HepG2 (cell line): ENCODE measurements around the gene LDAF1. TPM values are rescaled to one million over a fixed set of nuclear protein-coding genes. Genes with fewer than 3 reads are reported as not detected.
A peak's percentile ranks its signal among the peaks of the same experiment; 100 is the strongest.
"Not testable (repeated sequence)": the region's sequence is repeated elsewhere in the genome, so short reads cannot be mapped to it uniquely, and the experiment has no call there.

Source experiments
- ATAC-seq: fragments of 200-7000 bp; cut with Tn5 transposase; 3 replicates; pipeline ENCODE4 v1.9.1; 2020; ENCODE audit warnings: mild to moderate bottlenecking, moderate library complexity
- BruUV-seq: library from RNA; stranded (reverse); fragments of 400-500 nt; replicated peaks from 2 replicates; lab custom pipeline; 2021; lab: Mats Ljungman, UMichigan
- CTCF ChIA-PET: fragments of 300-600 bp; formaldehyde crosslinking; extraction: SDS; loops from one replicate; lab custom pipeline; 2021; ENCODE audit warnings: low total read pairs, inconsistent platforms, low intra/inter-chr PET ratio; lab: Yijun Ruan, JAX
- POLR2A ChIA-PET: fragments of 350-600 bp; sonication (Branson Sonifier 250); formaldehyde crosslinking; loops from one replicate; lab custom pipeline; 2020; ENCODE audit warnings: antibody characterized with exemption, inconsistent platforms; lab: Yijun Ruan, JAX
- DNase-seq: peaks from one replicate; pipeline ENCODE4 v3.0.0-alpha.2; 2015; ENCODE audit warnings: low spot score
- FAIRE-seq: peaks from 3 replicates; lab custom pipeline; 2011; peaks lifted over from hg19 to GRCh38; lab: Jason Lieb, UNC
- H2AFZ ChIP-seq: one replicate; pipeline ENCODE4 v1.6.1; 2011; ENCODE audit warnings: low read length, inconsistent platforms
- H3K27ac ChIP-seq: fragments of 300-600 bp; 3 replicates; pipeline ENCODE4 v1.8.0; 2011; ENCODE audit warnings: mixed run types, mild to moderate bottlenecking, mixed read lengths, low read length, inconsistent platforms; ENCODE audit not compliant: insufficient read depth; ENCODE audit errors: extremely low read length
- H3K27me3 ChIP-seq, 2 experiments: fragments of 200-600 bp in 1 of 2; 2 replicates in 1 of 2; 3 replicates in 1 of 2; pipeline versions ENCODE4 v1.6.0 to v1.8.0; 2011; ENCODE audit warnings: low read length in 2 of 2, mild to moderate bottlenecking in 2 of 2, moderate library complexity in 2 of 2, inconsistent platforms in 1 of 2; ENCODE audit not compliant: insufficient read depth in 2 of 2, control insufficient read depth in 1 of 2
- H3K36me3 ChIP-seq, 2 experiments: fragments of 200-600 bp in 1 of 2; replicated peaks in 1 of 2; 2 replicates in 1 of 2; 3 replicates in 1 of 2; pipeline versions ENCODE4 v1.5.1 to v1.8.0; 2011; ENCODE audit warnings: low read length in 2 of 2, inconsistent platforms in 1 of 2; ENCODE audit not compliant: insufficient read depth in 2 of 2, control insufficient read depth in 1 of 2
- H3K4me1 ChIP-seq: 2 replicates; pipeline ENCODE4 v1.5.1; 2012; ENCODE audit warnings: low read length, inconsistent platforms; ENCODE audit not compliant: insufficient read depth
- H3K4me2 ChIP-seq: 2 replicates; pipeline ENCODE4 v1.6.0; 2011; ENCODE audit warnings: low read depth, low read length, inconsistent platforms
- H3K4me3 ChIP-seq, 3 experiments: fragments of 200-600 bp in 1 of 3; sonication (generic), shearing (Covaris generic) in 1 of 3; replicated peaks in 1 of 3; 2 replicates each; pipeline ENCODE4 v1.5.1; 2011 to 2016; ENCODE audit warnings: low read length in 3 of 3, inconsistent platforms in 2 of 3, low read depth in 2 of 3, mild to moderate bottlenecking in 2 of 3, control low read depth in 1 of 3, mixed read lengths in 1 of 3; ENCODE audit not compliant: insufficient read depth in 1 of 3
- H3K79me2 ChIP-seq: one replicate; pipeline ENCODE4 v1.6.1; 2011; ENCODE audit warnings: low read length, inconsistent platforms; ENCODE audit not compliant: insufficient read depth
- H3K9ac ChIP-seq: 2 replicates; pipeline ENCODE4 v1.6.0; 2011; ENCODE audit warnings: mild to moderate bottlenecking, low read depth, low read length, inconsistent platforms; ENCODE audit not compliant: insufficient read depth
- H3K9me3 ChIP-seq: 2 replicates; pipeline ENCODE4 v1.5.1; 2012; ENCODE audit warnings: mild to moderate bottlenecking, low read length
- H4K20me1 ChIP-seq: 2 replicates; pipeline ENCODE4 v1.6.0; 2011; ENCODE audit warnings: inconsistent platforms, mild to moderate bottlenecking, low read length, moderate library complexity; ENCODE audit not compliant: insufficient read depth
- SNAI1 ChIP-seq: sonication (generic); formaldehyde crosslinking; IDR thresholded peaks from 2 replicates; pipeline ENCODE4 v1.5.0; 2020; ENCODE audit warnings: mild to moderate bottlenecking, missing genetic modification reagents, borderline replicate concordance
- WGBS: methylation state at CpG from one replicate; pipeline ENCODE4 v1.1.6; 2017; ENCODE audit warnings: low lambda C conversion rate; 5-methylcytosine and 5-hydroxymethylcytosine counted together
- in situ Hi-C: cut with HindIII; loops from 2 replicates; pipeline ENCODE4 v1.10.0; 2017; ENCODE audit warnings: low pct_unique_long_range_greater_than_20kb; ENCODE audit not compliant: extremely low pct_ligation_motif_present
- intact Hi-C: fragments of 100-400 bp; cut with micrococcal nuclease; formaldehyde crosslinking; loops from one replicate; pipeline ENCODE4 v1.10.0; 2022; ENCODE audit not compliant: unreplicated experiment
- polyA plus RNA-seq, 8 experiments: library from polyadenylated mRNA; depleted of rRNA in 3 of 8; stranded (reverse) in 7 of 8; unstranded in 1 of 8; fragments of >200 nt; fragmentation: Illumina TruSeq in 4 of 8; extraction: Trizol in 4 of 8; gene quantifications; 2 replicates each; pipeline versions ENCODE4 v1.2.1 to v1.2.3, GENCODE V29; 2011 to 2016; ENCODE audit warnings: low read depth in 4 of 8, missing spikeins in 1 of 8, mixed read lengths in 1 of 8; ENCODE audit not compliant: insufficient read depth in 1 of 8
- total RNA-seq, 5 experiments: library from RNA; depleted of rRNA; stranded (reverse); fragments of >200 nt; fragmentation: Illumina TruSeq; extraction: Trizol; gene quantifications; 2 replicates each; pipeline ENCODE4 v1.2.3, GENCODE V29; 2016; ENCODE audit warnings: low read depth in 1 of 5
- TF ChIP-seq, protein P1 (sequence below), 2 experiments: sonication (generic) in 1 of 2; formaldehyde crosslinking in 1 of 2; IDR thresholded peaks; 2 replicates each; pipeline versions ENCODE4 v1.6.1 to v1.9.0; 2014 to 2022; ENCODE audit warnings: antibody characterized with exemption in 1 of 2, borderline replicate concordance in 1 of 2, inconsistent platforms in 1 of 2, low read depth in 1 of 2, missing genetic modification reagents in 1 of 2
- TF ChIP-seq, protein P2 (sequence below): sonication (generic); formaldehyde crosslinking; IDR thresholded peaks from 2 replicates; pipeline ENCODE4 v1.5.0; 2020; ENCODE audit warnings: mild to moderate bottlenecking, missing genetic modification reagents

LDAF1 gene
- total and polyA plus RNA-seq, 2 of the 13 experiments (the other 11 are each of a cell fraction or from before 2014, with no cell fraction given) = 6.3 to 7.5 TPM

DNA sequence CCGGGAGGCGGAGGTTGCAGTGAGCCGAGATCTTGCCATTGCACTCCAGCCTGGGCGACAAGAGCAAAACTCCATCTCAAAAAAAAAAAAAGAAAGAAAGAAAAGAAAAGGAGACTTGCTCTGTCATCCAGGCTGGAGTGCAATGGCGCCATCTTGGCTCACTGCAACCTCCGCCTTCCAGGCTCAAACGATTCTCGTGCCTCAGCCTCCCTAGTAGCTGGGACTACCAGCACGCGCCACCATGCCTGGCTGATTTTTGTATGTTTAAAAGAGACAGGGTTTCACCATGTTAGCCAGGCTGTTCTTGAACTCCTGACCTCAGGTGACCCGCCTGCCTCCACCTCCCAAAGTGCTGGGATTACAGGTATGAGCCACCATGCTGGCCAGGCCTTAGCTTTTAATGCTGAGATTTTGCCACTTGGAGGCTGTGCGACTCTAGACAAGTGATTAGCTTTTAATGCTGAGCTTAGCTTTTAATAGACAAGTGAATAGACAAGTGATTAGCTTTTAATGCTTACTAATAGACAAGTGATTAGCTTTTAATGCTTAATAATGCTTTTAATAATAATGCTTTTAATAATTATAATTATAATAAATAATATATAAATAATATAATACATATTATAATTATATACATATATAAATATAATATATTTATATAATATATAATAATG lies 9.6 kb downstream of the LDAF1 start (continued):
- TF ChIP-seq, protein P1, sequence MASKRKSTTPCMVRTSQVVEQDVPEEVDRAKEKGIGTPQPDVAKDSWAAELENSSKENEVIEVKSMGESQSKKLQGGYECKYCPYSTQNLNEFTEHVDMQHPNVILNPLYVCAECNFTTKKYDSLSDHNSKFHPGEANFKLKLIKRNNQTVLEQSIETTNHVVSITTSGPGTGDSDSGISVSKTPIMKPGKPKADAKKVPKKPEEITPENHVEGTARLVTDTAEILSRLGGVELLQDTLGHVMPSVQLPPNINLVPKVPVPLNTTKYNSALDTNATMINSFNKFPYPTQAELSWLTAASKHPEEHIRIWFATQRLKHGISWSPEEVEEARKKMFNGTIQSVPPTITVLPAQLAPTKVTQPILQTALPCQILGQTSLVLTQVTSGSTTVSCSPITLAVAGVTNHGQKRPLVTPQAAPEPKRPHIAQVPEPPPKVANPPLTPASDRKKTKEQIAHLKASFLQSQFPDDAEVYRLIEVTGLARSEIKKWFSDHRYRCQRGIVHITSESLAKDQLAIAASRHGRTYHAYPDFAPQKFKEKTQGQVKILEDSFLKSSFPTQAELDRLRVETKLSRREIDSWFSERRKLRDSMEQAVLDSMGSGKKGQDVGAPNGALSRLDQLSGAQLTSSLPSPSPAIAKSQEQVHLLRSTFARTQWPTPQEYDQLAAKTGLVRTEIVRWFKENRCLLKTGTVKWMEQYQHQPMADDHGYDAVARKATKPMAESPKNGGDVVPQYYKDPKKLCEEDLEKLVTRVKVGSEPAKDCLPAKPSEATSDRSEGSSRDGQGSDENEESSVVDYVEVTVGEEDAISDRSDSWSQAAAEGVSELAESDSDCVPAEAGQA (IDR thresholded peaks at IDR 0.05; ENCODE audit: low read depth) = no peak
- TF ChIP-seq, protein P1 (CRISPR knock-in tag; IDR thresholded peaks at IDR 0.05; ENCODE audit: borderline replicate concordance) = no peak

DNA sequence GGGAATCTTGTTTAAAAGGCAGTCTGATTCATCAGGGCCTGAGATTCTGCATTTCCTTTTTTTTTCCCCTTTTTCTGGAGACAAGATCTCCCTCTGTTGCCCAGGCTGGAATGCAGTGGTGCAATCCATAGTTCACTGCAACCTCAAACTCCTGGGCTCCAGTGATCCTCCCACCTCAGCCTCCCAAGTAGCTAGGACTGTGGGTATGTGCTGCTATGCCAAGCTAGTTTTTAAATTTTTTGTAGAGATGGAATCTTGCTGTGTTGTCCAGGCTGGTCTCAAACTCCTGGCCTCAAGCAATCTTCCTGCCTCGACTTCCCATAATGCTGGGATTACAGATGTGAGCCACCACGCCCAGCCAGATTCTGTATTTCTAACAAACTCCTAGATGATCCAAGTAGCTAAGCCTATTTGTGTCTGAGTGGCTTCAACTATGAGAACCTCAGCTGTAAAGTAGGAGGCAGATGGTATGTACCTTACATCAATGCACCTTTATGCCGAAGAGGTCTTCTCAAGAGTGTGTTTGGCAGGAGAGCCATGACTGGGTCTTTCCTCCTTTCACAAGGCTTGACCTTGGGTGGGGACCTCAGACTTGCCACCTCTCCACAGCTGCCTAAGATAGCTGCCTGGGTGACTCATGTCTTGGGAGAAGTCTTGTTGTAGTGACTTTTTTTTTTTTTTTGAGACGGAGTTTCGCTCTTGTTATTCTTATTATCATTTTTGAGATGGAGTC lies 10.9 kb downstream of the LDAF1 start:
- POLR2A ChIA-PET = no interaction called here
- Histone ChIP-seq H2AFZ (no peak overlapping the region), H3K79me2 (no peaks in the 10 kb centered on the region), H3K4me2 (no peak overlapping the region), H3K9me3 (no peaks in the 10 kb centered on the region), H3K9ac (no peak overlapping the region), H4K20me1 (no peaks in the 10 kb centered on the region), H3K27me3 (no peaks in the 10 kb centered on the region), H3K4me3 (no peak overlapping the region), H3K36me3 (no peaks in the 10 kb centered on the region), H3K4me1 (no peaks in the 10 kb centered on the region), H3K27ac (no peak overlapping the region)
- FAIRE-seq (no peak), ATAC-seq (peak; percentile 40; the same call in 2 of the 3 replicates), DNase-seq (no peak)
- TF ChIP-seq, protein P2, sequence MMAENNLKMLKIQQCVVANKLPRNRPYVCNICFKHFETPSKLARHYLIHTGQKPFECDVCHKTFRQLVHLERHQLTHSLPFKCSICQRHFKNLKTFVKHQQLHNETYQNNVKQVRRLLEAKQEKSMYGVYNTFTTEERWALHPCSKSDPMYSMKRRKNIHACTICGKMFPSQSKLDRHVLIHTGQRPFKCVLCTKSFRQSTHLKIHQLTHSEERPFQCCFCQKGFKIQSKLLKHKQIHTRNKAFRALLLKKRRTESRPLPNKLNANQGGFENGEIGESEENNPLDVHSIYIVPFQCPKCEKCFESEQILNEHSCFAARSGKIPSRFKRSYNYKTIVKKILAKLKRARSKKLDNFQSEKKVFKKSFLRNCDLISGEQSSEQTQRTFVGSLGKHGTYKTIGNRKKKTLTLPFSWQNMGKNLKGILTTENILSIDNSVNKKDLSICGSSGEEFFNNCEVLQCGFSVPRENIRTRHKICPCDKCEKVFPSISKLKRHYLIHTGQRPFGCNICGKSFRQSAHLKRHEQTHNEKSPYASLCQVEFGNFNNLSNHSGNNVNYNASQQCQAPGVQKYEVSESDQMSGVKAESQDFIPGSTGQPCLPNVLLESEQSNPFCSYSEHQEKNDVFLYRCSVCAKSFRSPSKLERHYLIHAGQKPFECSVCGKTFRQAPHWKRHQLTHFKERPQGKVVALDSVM (CRISPR knock-in tag) = peak; percentile 32; the same call in 1 of the 2 replicates
- TF ChIP-seq SNAI1 = no peak
- intact Hi-C loops (no loop called here), in situ Hi-C loops (loop anchor here (25.0 kb wide), 1 partner anchor 1168 kb away; no protein-coding TSS in a partner anchor)
- no TSS peak for BruUV-seq
- WGBS = 89% methylated on average over 5 of the region's 5 CpGs
- CTCF ChIA-PET = no interaction called here

DNA sequence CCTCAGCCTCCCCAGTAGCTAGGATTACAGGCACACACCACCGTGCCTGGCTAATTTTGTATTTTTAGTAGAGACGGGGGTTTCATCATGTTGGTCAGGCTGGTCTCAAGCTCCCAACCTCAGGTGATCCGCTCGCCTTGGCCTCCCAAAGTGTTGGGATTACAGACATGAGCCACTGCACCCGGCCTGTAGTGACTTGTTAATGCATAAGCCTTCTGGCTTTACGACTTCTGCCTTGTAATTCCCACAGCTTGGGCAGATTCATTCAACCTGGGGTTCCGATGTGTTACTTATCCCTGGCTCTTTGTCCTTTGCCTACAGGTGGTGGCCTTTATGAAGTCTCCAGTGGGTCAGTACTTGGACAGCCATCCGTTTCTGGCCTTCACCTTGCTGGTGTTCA lies 11.6 kb downstream of the LDAF1 start:
- in situ Hi-C loops = loop anchor here (25.0 kb wide), 1 partner anchor 1167 kb away; no protein-coding TSS in a partner anchor
- POLR2A ChIA-PET, BruUV-seq: not testable (repeated sequence)

More for the DNA sequence above, 11.6 kb downstream of the LDAF1 start:
- H3K36me3 ChIP-seq, CTCF ChIA-PET, FAIRE-seq, DNase-seq, H3K9ac ChIP-seq, H3K79me2 ChIP-seq, H4K20me1 ChIP-seq, H3K4me1 ChIP-seq, H3K27me3 ChIP-seq, intact Hi-C loops, H2AFZ ChIP-seq, H3K9me3 ChIP-seq, H3K4me2 ChIP-seq, H3K27ac ChIP-seq, H3K4me3 ChIP-seq, ATAC-seq: not testable (repeated sequence)
- WGBS = 76% methylated on average over 8 of the region's 8 CpGs
